Ovary (tissue), 3 donors: ENCODE data around the gene SPATA21.
"Not testable (repeated sequence)": the region's sequence is repeated elsewhere in the genome, so short reads cannot be mapped to it uniquely, and the experiment has no call there.

Experiments used
- CTCF ChIP-seq, 3 donors: fragments of 450-650 bp in 2 of 3; fragments of 200-600 bp in 1 of 3; IDR thresholded peaks; one replicate each; pipeline versions ENCODE4 v1.5.1 to v1.8.0; 2016 to 2022; ENCODE audit warnings: antibody characterized with exemption in 3 of 3, mild to moderate bottlenecking in 1 of 3
- EP300 ChIP-seq: sonication (generic); formaldehyde crosslinking; IDR thresholded peaks from one replicate; pipeline ENCODE4 v1.6.1; 2017; ENCODE audit warnings: antibody characterized with exemption
- POLR2A ChIP-seq: fragments of 450-650 bp; IDR thresholded peaks from one replicate; pipeline ENCODE4 v1.6.1; 2017; ENCODE audit warnings: antibody characterized with exemption, mild to moderate bottlenecking, moderate library complexity
- donor health status: DM: no; HTN: no; CAD: no.

DNA sequence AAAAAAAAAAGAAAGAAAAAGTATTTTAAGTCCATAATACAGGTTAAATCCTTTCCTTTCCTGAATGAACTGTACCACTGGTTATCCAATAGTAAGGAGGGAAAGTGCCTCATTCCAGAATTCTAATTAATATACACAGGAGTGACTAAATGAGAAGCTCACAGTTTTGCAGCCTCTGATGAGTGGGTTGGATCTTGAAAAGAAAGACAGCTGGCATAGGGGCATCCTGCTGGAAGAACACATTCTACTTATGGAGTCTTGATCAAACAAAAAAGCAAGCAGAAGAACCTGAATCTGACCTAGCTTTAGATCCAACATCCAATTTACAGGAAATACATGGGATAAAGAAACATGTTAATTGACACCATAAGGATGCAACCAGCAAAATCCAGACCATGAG, 49.8 kb upstream of the SPATA21 start:
- not testable (repeated sequence) for TF ChIP-seq CTCF (IDR thresholded peaks at IDR 0.05); EP300; POLR2A
